ENCODE measurements around the gene REM1. TPM values are rescaled to one million over a fixed set of nuclear protein-coding genes. Genes with fewer than 3 reads are reported as not detected.
"Not testable (repeated sequence)": the region's sequence is repeated elsewhere in the genome, so short reads cannot be mapped to it uniquely, and the experiment has no call there.

REM1 gene
- total RNA-seq, 2 donors from 2014 or later = 1.3 to 4.9 TPM

DNA sequence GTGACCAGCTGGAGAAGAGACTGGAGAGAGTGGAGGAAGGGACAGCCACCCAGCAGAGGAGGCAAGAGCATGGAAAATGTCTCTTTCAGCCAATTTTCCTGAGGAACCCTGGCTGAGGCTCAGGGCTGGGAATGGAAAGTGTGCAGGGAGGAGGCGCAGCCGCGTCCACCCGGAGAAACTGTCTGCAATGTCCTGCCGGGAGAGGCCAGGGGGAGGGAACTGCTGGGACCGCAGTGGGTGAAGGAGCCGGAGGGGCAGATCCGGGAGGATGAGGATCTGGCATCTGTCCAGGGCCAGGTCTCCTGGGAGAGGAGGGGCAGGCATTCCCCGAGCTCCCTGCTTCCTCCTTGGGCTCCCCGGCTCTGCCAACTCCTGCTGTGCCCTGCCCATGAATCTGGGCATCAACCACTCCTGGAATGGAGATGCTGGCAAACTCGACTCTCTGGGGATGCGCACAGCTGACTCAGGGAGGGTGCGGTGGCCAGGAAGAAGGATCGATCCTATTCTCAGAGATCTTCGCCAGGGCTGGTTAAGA is 21.7 kb downstream of the REM1 start:
- TF ChIP-seq POLR2A (IDR thresholded peaks at IDR 0.05) (no peak), POLR2AphosphoS5 (IDR thresholded peaks at IDR 0.05) (no peak)
- TF ChIP-seq, protein P1, sequence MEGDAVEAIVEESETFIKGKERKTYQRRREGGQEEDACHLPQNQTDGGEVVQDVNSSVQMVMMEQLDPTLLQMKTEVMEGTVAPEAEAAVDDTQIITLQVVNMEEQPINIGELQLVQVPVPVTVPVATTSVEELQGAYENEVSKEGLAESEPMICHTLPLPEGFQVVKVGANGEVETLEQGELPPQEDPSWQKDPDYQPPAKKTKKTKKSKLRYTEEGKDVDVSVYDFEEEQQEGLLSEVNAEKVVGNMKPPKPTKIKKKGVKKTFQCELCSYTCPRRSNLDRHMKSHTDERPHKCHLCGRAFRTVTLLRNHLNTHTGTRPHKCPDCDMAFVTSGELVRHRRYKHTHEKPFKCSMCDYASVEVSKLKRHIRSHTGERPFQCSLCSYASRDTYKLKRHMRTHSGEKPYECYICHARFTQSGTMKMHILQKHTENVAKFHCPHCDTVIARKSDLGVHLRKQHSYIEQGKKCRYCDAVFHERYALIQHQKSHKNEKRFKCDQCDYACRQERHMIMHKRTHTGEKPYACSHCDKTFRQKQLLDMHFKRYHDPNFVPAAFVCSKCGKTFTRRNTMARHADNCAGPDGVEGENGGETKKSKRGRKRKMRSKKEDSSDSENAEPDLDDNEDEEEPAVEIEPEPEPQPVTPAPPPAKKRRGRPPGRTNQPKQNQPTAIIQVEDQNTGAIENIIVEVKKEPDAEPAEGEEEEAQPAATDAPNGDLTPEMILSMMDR (IDR thresholded peaks at IDR 0.05) = no peak
- Histone ChIP-seq H3K27ac (no peak overlapping the region), H3K4me3 (no peak overlapping the region), H3K36me3 (no peaks in the 10 kb centered on the region), H3K27me3 (replicated peaks; ENCODE audit: insufficient read depth) (no peaks in the 10 kb centered on the region), H3K9me3 (no peaks in the 10 kb centered on the region), H3K4me1 (replicated peaks) (no peaks in the 10 kb centered on the region)
- 14% methylated on average over 15 of the region's 15 CpGs for WGBS
- intact Hi-C loops (cut with DNase I) = no loop called here
- no peak for DNase-seq (ENCODE audit: low spot score)

DNA sequence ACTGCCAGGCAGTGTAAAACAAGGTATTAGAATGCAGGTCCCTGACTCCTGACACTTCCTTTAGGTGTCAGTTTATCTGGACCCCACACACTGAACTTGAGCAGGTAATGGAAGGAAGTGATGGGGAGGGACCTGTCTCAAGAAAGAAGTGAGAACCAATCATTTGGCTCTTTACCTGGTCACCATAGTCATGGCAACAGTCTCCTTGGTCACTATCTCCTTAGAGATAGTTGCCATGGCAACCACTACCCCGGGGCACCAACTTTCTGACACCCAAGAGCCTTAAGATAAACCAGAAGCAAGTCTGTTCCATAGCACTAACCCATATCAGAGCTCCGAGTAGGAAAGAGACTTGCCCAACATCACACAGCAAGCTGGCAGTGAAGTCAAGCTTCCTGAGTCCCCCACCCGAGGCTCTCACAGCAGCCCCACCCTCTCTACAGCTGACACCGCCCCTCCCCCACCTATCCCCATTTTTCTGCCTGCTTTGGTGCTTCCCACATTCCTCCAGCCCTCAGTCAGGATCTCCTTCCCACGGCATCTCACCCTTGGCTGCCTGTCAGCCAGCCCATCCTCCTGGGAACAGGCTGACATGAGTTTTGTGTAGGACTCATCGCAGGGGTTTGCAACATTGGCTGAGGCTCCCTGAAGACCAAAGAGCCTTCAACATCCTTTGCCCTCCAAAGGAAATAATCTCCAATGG is 22.9 kb downstream of the REM1 start:
- H3K36me3 ChIP-seq = no peaks in the 10 kb centered on the region
- DNase-seq (ENCODE audit: low spot score) = no peak
- no peak overlapping the region for H3K27ac ChIP-seq
- H3K4me3 ChIP-seq = no peak overlapping the region
- no peaks in the 10 kb centered on the region for H3K4me1 ChIP-seq (replicated peaks)
- TF ChIP-seq POLR2A (IDR thresholded peaks at IDR 0.05) (no peak), POLR2AphosphoS5 (IDR thresholded peaks at IDR 0.05) (no peak)
- TF ChIP-seq, protein P1 (IDR thresholded peaks at IDR 0.05) = no peak
- intact Hi-C loops (cut with DNase I) = no loop called here
- no peaks in the 10 kb centered on the region for H3K9me3 ChIP-seq
- no peaks in the 10 kb centered on the region for H3K27me3 ChIP-seq (replicated peaks; ENCODE audit: insufficient read depth)
- 31% methylated on average over 6 of the region's 6 CpGs for WGBS

GRCh38 chr20:31500527-31500926 is 25.4 kb downstream of the REM1 start:
- intact Hi-C loops (cut with DNase I) = loop anchor here (5.0 kb wide), 1 partner anchor 38 kb away; no protein-coding TSS in a partner anchor
- no peaks in the 10 kb centered on the region for H3K9me3 ChIP-seq
- no peaks in the 10 kb centered on the region for H3K36me3 ChIP-seq
- H3K4me3 ChIP-seq = no peak overlapping the region
- WGBS = 62% methylated on average over 1 of the region's 1 CpG
- H3K4me1 ChIP-seq (replicated peaks) = no peaks in the 10 kb centered on the region
- DNase-seq (ENCODE audit: low spot score) = no peak
- no peaks in the 10 kb centered on the region for H3K27me3 ChIP-seq (replicated peaks; ENCODE audit: insufficient read depth)
- no peak overlapping the region for H3K27ac ChIP-seq
- TF ChIP-seq POLR2AphosphoS5 (IDR thresholded peaks at IDR 0.05) = no peak
- TF ChIP-seq, protein P1 (IDR thresholded peaks at IDR 0.05) = no peak
- TF ChIP-seq POLR2A (IDR thresholded peaks at IDR 0.05) = no peak

DNA sequence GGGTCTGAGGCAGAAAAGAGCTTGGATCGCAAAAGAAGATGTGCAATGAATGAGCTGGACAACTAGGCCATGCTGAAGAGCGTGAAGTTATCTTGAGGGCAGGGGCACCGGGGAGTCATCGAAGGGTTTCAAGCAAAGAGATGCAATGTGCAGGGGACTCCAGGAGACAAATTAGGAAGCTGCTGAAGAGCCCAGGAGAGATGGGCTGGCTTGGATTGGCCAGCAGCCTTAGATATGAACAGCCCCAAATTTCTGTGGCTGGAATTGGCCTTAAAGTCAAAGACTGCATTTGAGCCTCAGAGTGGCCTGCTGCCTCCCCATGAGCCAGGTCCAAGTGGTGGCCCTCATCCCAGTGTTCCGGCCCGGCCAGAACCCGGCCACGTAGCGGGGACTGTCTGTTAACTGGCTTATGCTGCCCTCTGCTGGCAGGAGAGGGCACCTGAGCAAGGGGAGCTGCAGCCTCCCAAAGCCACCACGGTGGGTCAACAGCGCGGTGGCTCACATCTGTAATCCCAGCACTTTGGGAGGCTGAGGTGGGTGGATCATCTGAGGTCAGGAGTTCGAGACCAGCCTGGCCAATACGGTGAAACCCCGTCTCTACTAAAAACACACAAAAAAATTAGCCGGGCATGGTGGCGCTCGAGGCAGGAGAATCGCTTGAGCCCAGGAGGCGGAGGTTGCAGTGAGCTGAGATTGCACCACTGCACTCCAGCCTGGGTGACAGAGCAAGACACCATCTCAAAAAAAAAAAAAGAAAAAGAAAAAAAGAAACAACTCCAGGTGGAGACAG is 28.0 kb downstream of the REM1 start:
- H3K4me1 ChIP-seq (replicated peaks); H3K27ac ChIP-seq; H3K36me3 ChIP-seq; H3K9me3 ChIP-seq; H3K4me3 ChIP-seq; H3K27me3 ChIP-seq (replicated peaks; ENCODE audit: insufficient read depth): not testable (repeated sequence)
- TF ChIP-seq, protein P1 (IDR thresholded peaks at IDR 0.05) = peak; percentile 76 to 89 (median 83)
- intact Hi-C loops (cut with DNase I) = loop anchor here (5.0 kb wide), 1 partner anchor 41 kb away; no protein-coding TSS in a partner anchor
- DNase-seq (ENCODE audit: low spot score) = peak; percentile 62
- WGBS = 27% methylated on average over 20 of the region's 20 CpGs
